ENCODE results near the gene LHX3.
"Not testable (repeated sequence)": the region's sequence is repeated elsewhere in the genome, so short reads cannot be mapped to it uniquely, and the experiment has no call there.

The LHX3 gene

DNA sequence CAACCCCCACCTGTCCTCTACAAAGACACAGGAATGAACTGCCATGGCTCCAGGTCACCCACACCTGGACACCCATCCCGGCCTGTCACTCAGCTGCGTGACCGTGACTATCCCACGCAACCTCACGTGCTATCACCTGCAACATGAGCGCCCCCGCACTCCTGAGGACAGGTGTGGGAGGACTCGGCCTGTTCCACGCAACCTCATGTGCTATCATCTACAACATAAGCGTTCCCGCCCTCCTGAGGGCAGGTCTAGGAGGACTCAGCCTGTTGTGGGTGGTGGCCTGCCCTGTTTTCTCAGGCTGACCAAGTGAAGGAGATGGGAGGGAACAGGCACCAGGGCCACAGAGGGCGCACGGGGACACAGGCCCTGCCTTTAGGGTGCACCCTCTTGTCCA lies 36.6 kb upstream of the LHX3 start:
- no peak for DNase-seq (ENCODE audit: low read depth in 2 of 2)

GRCh38 chr9:136240941-136241340 lies 36.0 kb upstream of the LHX3 start:
- no peak for DNase-seq (ENCODE audit: low read depth in 2 of 2)

DNA sequence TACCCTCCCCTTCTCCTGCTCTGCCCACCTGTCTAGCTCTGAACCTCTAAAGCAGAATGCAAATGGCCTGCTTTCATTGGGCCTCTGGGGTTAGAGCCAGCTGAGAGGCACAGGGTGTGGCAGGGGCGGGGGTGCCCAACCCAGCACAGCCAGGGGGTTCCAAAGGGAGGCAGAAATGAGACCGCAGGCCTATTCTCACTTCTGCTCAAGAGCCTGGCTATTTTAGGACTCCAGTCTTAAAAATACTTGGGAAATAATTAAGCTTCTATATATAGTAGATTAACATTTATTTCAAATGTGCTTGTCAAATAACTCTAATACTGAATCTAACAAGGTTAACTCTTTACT lies 35.0 kb upstream of the LHX3 start:
- no peak for DNase-seq (ENCODE audit: low read depth in 2 of 2)

DNA sequence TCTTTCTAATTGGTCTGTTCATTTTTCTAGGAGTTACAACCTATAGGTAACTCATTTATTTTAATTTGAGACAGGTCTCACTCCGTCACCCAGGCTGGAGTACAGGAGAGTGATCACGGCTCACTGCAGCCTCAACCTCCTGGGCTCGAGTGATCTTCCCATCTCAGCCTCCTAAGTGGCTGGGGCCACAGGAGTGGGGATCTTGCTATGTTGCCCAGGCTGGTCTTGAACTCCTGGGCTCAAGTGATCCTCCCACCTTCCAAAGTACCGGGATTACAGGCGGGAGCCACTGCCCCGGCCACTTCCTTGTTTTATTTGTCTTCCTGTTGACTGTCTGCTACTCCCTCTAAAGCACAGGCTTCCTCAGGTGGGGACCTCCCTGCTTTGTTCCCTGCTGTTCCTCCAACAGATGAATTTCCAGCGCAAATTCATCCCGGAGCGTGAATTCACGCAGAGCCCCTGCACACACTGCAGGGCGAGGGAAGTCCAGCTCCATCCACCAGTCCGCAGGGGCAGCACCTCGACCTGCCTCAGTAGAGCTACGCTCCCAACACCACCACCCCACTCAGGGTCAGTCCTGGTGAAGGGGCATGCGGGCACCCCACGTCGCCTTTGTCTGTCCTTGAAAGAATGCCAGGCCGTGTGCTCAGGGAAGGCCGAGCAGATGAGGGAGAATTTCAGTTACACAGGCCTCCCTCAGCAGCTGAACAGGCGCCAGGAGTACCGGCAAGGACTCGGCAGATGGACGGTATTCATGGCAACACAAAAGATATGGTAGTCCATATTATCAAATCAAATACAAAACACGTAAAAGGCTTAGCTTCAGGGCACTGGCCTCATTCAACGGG lies 34.4 kb upstream of the LHX3 start:
- DNase-seq (ENCODE audit: low read depth in 2 of 2), result no peak

- no peak for DNase-seq (ENCODE audit: low read depth in 2 of 2)
Observed at GRCh38 chr9:136238342-136238732, 33.4 kb upstream of the LHX3 start.

DNA sequence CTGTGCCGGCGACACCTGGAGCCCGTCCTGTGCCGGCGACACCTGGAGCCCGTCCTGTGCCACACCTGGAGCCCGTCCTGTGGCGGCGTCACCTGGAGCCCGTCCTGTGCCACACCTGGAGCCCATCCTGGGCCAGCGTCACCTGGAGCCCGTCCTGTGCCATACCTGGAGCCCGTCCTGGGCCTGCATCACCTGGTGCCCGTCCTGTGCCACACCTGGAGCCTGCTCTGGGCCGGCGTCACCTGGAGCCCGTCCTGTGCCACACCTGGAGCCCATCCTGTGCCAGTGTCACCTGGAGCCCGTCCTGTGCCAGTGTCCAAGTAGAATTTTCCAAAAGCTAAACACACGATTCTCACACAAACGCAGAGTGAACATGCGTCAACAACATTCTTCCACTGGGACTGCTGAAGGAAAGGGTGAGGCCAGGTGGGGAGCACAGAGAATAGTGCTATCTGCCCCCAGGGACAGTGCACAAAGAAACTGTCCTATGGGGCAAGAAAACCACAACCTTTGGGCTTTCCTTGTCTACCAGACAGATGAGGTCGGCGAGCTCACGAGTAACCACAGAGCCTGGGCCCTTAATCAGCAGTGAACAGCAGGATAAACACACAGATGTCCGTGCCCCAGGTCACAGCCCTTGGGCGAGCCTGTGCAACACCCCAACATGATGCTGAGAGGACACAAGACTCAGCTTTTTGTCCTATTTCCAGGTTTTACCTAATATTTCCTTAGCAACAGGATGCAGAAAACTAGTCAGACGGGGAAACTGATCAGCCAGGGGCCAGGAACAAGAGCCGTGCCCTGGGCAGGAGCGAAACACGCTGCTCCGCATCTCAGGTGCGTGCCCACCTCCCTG lies 32.8 kb upstream of the LHX3 start:
- DNase-seq (ENCODE audit: low read depth in 2 of 2), result no peak

DNA sequence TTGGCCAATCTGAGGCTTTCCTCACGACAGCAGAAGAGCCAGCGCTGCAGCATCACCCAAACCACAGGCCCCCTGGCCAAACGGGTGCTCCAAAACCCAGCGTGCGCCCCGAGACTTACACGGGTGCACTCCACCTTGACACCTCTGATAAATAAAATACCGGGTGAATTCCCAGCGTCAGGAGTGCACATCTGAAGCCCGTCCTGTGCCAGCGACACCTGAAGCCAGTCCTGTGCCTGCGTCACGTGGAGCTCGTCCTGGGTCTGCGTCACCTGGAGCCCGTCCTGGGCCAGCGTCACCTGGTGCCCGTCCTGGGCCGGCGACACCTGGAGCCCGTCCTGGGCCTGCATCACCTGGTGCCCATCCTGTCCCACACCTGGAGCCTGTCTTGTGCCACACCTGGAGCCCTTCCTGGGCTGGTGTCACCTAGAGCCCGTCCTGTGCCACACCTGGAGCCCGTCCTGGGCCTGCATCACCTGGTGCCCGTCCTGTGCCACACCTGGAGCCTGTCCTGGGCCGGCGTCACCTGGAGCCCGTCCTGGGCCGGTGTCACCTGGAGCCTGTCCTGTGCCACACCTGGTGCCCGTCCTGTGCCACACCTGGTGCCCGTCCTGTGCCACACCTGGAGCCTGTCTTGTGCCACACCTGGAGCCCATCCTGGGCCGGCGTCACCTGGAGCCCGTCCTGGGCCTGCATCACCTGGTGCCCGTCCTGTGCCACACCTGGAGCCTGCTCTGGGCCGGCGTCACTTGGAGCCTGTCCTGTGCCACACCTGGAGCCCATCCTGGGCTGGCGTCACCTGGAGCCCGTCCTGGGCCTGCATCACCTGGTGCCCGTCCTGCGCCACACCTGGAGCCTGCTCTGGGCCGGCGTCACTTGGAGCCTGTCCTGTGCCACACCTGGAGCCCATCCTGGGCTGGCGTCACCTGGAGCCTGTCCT lies 31.8 kb upstream of the LHX3 start:
- DNase-seq (ENCODE audit: low read depth in 2 of 2), result not testable (repeated sequence)

- DNase-seq (ENCODE audit: low read depth in 2 of 2), result no peak
Observed at GRCh38 chr9:136235709-136236455, 31.0 kb upstream of the LHX3 start.

- DNase-seq (ENCODE audit: low read depth in 2 of 2), result no peak
Observed at GRCh38 chr9:136235171-136235570, 30.2 kb upstream of the LHX3 start.

- DNase-seq (ENCODE audit: low read depth in 2 of 2), result no peak
Observed at GRCh38 chr9:136234597-136234996, 29.7 kb upstream of the LHX3 start.

DNA sequence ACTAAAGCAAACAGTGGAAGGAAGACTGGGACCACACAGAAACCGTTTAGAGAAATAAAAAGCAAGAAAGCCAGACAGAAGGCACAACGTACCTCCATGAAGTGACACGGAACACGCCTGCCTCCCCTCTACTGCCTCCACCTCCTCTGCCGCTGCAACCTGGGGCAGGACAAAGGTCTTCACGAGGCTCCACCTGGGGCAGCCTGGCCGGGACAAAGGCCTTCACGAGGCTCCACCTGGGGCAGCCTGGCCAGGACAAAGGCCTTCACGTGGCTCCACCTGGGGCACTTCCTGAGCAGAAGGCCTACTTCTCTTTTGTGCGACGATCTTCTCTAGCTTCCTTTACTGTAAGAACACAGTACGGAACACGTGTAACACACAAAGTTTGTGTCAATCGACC lies 28.9 kb upstream of the LHX3 start:
- DNase-seq (ENCODE audit: low read depth in 2 of 2), result no peak

DNA sequence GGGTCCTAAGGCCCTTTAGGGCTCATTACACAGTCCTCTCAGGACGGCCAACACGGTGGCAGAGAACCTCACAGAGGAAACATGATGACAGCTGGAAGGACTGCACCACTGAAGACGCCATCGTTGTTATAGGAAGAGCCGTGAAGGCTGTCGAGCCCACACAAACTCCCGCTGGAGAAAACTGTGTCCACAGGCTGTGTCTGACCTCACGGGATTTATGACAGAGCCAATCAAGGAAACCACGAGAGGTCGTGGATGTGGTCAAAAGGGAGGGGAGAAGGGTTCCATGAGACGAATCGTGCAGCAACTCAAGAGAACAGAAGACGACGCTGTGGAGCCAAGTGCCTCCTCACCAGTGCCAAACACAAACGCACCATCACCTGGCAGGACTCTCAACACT lies 28.5 kb upstream of the LHX3 start:
- no peak for DNase-seq (ENCODE audit: low read depth in 2 of 2)

DNA sequence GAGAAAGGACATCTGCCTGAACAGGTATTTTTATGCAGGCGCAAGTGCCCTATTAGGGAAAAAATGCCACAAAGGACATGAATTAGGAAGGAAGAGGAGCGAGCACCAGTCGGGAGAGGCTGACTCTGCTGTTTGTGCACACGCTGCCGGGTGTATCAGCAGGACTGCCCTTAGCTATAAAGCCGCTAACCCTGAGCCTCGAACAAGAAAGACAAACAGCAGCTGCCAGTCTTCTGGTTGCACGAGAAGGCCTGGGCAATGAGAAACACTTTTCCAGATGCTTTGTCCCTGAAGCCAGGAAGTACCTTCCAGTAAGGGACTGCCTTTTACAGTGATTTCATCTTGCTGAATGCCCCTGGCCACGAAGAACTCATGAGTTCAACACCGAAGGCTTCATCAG lies 28.0 kb upstream of the LHX3 start:
- DNase-seq (ENCODE audit: low read depth in 2 of 2), result no peak

DNA sequence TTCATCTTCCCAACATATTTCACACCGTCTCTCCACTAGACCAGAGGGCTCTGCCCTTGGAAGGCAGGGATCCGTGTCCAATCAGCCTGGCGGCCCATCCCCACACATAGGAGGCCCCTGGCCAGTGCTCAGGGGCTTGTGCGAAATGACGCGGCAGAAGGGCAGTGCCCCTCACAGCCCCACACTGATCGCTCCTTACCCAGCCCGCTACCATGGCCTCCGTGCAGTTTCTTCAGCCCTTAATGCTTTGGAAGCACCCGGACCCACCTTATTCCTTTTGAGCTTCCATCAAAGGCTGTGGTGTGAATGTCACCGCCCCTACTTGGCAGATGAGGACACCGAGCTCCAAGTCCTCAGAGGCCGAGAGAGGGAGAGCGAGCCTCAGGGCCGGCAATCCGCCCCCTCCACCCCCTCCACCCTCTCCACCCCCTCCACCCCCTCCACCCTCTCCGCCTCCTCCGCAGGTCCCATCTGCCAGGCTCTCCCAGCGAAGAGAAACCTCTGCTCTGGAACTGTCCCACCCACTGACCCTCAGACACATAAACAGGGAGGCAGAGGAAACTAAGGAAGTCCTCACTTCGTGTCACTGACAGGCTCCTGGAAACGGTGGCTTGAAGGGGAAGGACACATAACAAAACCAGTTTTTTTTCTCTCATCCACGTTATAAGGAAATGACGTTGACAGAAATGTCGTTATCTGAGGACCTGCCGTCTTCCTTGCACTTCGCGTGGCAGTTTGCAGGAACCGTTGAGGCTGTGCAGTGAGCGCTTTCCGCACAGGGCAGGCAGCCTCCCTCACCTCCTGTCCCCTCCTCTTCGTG lies 26.8 kb upstream of the LHX3 start:
- no peak for DNase-seq (ENCODE audit: low read depth in 2 of 2)

DNA sequence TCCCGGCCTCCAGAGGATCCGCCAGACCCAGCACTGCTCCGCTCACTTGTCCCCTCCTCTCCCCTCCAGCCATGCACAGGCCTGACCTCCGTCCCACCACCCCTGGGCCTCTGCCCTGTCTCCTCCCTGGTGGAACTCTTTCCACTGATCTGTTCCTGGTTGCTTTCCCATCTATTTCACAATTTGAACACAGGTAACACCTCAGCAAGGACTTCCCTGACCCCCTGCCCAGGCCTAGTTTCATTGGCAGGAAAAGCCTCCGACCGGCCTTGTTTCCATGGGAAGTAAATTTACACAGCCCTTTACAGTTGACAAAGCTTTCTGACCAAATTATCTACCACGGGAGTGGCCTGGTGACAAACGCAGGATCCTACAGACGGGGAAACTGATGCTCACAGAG lies 25.8 kb upstream of the LHX3 start:
- no peak for DNase-seq (ENCODE audit: low read depth in 2 of 2)

DNA sequence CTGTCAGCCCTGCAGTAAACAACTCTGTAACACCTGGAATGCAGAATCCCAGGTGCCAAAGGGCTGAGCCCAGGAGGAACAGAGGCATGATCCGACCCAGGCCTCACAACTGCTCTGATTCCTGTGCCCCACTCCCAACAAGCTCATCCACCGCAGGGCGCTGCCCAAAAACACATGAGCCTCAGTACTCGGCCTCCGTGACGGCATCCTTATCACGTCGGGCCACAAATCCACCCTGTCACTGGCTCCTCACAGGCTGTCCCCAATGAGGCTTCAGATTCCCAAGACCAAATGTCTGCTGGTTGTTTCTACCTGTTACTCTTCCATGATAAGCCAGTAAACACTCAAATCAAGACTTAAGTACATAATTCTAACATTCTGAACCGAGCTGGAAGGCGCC lies 25.4 kb upstream of the LHX3 start:
- no peak for DNase-seq (ENCODE audit: low read depth in 2 of 2)

GRCh38 chr9:136229096-136230065 lies 24.5 kb upstream of the LHX3 start:
- DNase-seq (ENCODE audit: low read depth in 2 of 2), result no peak

- no peak for DNase-seq (ENCODE audit: low read depth in 2 of 2)
Observed at GRCh38 chr9:136228107-136228875, 23.4 kb upstream of the LHX3 start.

Measured in stimulated activated CD8-positive, alpha-beta memory T cell treated with anti-CD3 and anti-CD28 coated beads, Interleukin-7, amount 100 ng/mL, for 4 hours (primary cell).